NB4 (cell line): ENCODE data around the gene PLXDC2.

ENCODE experiments used
- DNase-seq: peaks from one replicate; pipeline ENCODE4 v3.0.0; 2010; ENCODE audit warnings: low read depth
- H3K4me3 ChIP-seq: one replicate; pipeline ENCODE4 v1.5.1; 2011; ENCODE audit warnings: mild to moderate bottlenecking, low read depth, low read length, moderate library complexity
- CTCF ChIP-seq: IDR thresholded peaks from one replicate; pipeline ENCODE4 v1.5.1; 2012; ENCODE audit warnings: low read depth, low read length
- MAX ChIP-seq: IDR thresholded peaks from 2 replicates; pipeline ENCODE4 v1.6.1; 2011; ENCODE audit warnings: low read depth, low read length
- MYC ChIP-seq: IDR thresholded peaks from 2 replicates; pipeline ENCODE4 v1.6.1; 2011; ENCODE audit warnings: low read depth, low read length
- POLR2A ChIP-seq: IDR thresholded peaks from 2 replicates; pipeline ENCODE4 v1.6.1; 2011; ENCODE audit warnings: mild to moderate bottlenecking; ENCODE audit not compliant: insufficient read length; ENCODE audit errors: extremely low read depth

Gene PLXDC2

DNA sequence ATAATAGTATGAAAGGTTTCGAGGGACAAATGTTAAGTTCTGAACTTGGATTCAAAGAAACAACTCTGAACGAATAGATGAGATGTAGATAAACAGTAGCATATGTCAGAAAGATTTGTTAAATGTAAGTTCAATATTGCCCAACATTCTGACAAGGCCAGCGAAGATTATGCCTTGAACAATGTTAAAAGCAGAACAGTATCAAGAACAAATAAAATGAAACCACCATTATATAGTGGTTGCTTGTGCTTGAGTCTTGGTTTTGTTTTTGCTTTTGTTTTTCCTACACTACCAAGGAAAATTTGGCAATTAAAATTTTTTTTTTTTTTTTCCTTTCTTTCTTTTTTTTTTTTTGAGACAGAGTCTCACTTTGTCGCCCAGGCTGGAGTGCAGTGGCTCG is 66.4 kb downstream of the PLXDC2 start:
- TF ChIP-seq MAX, result no peak
- no peak for TF ChIP-seq POLR2A
- TF ChIP-seq MYC, result no peak
- no peak for TF ChIP-seq CTCF
- no peak for DNase-seq
- H3K4me3 ChIP-seq, result no peak overlapping the region

GRCh38 chr10:19888061-19888660 is 71.9 kb downstream of the PLXDC2 start:
- no peak for DNase-seq
- TF ChIP-seq POLR2A (no peak), MYC (no peak), CTCF (no peak), MAX (no peak)
- no peak overlapping the region for H3K4me3 ChIP-seq

GRCh38 chr10:19889256-19889655 is 73.0 kb downstream of the PLXDC2 start:
- no peak overlapping the region for H3K4me3 ChIP-seq
- no peak for DNase-seq
- no peak for TF ChIP-seq MYC
- no peak for TF ChIP-seq MAX
- TF ChIP-seq POLR2A, result no peak
- no peak for TF ChIP-seq CTCF

GRCh38 chr10:19891429-19891828 is 75.2 kb downstream of the PLXDC2 start:
- TF ChIP-seq POLR2A (no peak), MAX (no peak), MYC (no peak), CTCF (no peak)
- DNase-seq, result no peak
- no peak overlapping the region for H3K4me3 ChIP-seq

DNA sequence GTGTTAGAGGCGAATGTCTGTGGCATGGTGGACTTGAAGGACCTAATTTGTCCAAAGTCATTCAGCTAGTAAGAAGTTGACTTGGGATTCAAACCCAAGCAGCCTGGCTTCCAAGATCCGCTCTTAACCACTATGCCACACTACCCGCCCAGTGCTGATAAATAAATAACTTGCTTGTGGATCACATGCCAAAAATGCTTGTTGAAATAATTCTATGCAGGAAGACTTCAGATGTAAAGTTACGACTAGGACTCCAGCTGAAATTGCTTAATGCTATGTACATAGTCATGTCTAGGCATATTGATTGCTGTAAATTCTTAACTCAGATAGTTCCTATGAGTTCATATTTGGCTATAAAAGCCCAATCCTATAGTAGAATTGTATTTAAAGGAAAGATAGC is 76.0 kb downstream of the PLXDC2 start:
- H3K4me3 ChIP-seq, result no peak overlapping the region
- DNase-seq, result no peak
- TF ChIP-seq MAX (no peak), CTCF (no peak), MYC (no peak), POLR2A (no peak)

DNA sequence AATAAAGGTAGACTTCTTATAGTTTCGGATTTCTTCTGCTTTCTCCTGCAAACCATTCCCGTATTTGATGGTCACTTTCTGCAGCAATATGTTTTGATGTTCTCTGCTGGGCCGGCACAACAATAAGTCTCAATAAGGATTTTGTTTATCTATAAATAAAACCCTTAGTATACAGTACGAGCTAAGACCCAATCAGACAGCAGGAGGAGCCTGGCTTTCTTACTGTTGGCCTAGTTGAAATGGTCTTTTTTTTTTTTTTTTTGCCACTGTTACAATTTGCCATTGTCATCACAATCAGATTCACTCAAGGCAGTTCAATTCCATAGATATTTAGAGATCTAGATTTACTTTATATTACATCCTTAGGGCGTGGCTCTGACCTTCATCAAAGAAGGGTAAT is 76.4 kb downstream of the PLXDC2 start:
- no peak overlapping the region for H3K4me3 ChIP-seq
- no peak for DNase-seq
- TF ChIP-seq MAX, result no peak
- no peak for TF ChIP-seq MYC
